Uterus (tissue), 4 donors: Measurements from ENCODE around the gene PTEN. TPM values are rescaled to one million over a fixed set of nuclear protein-coding genes. Genes with fewer than 3 reads are reported as not detected.

Experiments used
- DNase-seq, 2 donors: peaks; one replicate each; pipeline ENCODE4 v3.0.0-alpha.2; 2019 to 2020
- H3K27ac ChIP-seq, 2 donors: fragments of 200-600 bp; sonication (generic); 1 replicate in 1 of 2; 2 replicates in 1 of 2; pipeline ENCODE4 v1.5.1; 2016 to 2018
- H3K27me3 ChIP-seq, 2 donors: fragments of 200-600 bp; sonication (generic); one replicate each; pipeline ENCODE4 v1.5.1; 2018 to 2019; ENCODE audit warnings: control low read depth in 1 of 2
- H3K36me3 ChIP-seq, 2 donors: fragments of 200-600 bp; sonication (generic); one replicate each; pipeline ENCODE4 v1.5.1; 2019; ENCODE audit warnings: control low read depth in 1 of 2
- H3K4me1 ChIP-seq, 2 donors: fragments of 200-600 bp; sonication (generic); one replicate each; pipeline ENCODE4 v1.5.1; 2018 to 2019; ENCODE audit warnings: control low read depth in 1 of 2
- H3K4me3 ChIP-seq, 2 donors: fragments of 200-600 bp; sonication (generic); 1 replicate in 1 of 2; 2 replicates in 1 of 2; pipeline ENCODE4 v1.5.1; 2018 to 2019; ENCODE audit warnings: mild to moderate bottlenecking in 1 of 2
- H3K9me3 ChIP-seq, 2 donors: fragments of 200-600 bp; sonication (generic); one replicate each; pipeline ENCODE4 v1.5.1; 2019; ENCODE audit warnings: control low read depth in 1 of 2
- POLR2A ChIP-seq, 2 donors: fragments of 450-650 bp; IDR thresholded peaks; one replicate each; pipeline ENCODE4 v1.6.1; 2016; ENCODE audit warnings: antibody characterized with exemption in 2 of 2, mild to moderate bottlenecking in 1 of 2, moderate library complexity in 1 of 2
- intact Hi-C: fragments of 100-400 bp; cut with DNase I; formaldehyde crosslinking; loops from one replicate; pipeline ENCODE4 v1.15.1; 2023; ENCODE audit warnings: low total_unique reads
- total RNA-seq, 4 donors: library from RNA; depleted of rRNA in 3 of 4; stranded (reverse); fragments of >200 nt in 3 of 4; gene quantifications; one replicate each; pipeline versions ENCODE4 v1.1.0 to v1.2.4, GENCODE V29; 2014 to 2023
- TF ChIP-seq, protein P1 (sequence below), 4 experiments: fragments of 200-600 bp in 2 of 4; fragments of 450-650 bp in 2 of 4; sonication (generic) in 2 of 4; IDR thresholded peaks; one replicate each; pipeline ENCODE4 v1.5.1; 2016 to 2019; ENCODE audit warnings: antibody characterized with exemption in 4 of 4, mild to moderate bottlenecking in 2 of 4, moderate library complexity in 1 of 4
- donor health status: DM: yes; HTN: yes; CAD: no.

Gene PTEN
- total RNA-seq, 4 donors from 2014 or later: 40.0 to 317 (median 189) TPM

DNA sequence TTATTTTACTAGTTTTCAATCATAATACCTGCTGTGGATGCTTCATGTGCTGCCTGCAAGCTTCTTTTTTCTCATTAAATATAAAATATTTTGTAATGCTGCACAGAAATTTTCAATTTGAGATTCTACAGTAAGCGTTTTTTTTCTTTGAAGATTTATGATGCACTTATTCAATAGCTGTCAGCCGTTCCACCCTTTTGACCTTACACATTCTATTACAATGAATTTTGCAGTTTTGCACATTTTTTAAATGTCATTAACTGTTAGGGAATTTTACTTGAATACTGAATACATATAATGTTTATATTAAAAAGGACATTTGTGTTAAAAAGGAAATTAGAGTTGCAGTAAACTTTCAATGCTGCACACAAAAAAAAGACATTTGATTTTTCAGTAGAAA, 103.0 kb downstream of the PTEN start:
- DNase-seq: no peak
- no peak overlapping the region for H3K27ac ChIP-seq
- no peak overlapping the region for H3K4me3 ChIP-seq
- no peaks in the 10 kb centered on the region for H3K9me3 ChIP-seq
- no peaks in the 10 kb centered on the region for H3K36me3 ChIP-seq
- TF ChIP-seq, protein P1, sequence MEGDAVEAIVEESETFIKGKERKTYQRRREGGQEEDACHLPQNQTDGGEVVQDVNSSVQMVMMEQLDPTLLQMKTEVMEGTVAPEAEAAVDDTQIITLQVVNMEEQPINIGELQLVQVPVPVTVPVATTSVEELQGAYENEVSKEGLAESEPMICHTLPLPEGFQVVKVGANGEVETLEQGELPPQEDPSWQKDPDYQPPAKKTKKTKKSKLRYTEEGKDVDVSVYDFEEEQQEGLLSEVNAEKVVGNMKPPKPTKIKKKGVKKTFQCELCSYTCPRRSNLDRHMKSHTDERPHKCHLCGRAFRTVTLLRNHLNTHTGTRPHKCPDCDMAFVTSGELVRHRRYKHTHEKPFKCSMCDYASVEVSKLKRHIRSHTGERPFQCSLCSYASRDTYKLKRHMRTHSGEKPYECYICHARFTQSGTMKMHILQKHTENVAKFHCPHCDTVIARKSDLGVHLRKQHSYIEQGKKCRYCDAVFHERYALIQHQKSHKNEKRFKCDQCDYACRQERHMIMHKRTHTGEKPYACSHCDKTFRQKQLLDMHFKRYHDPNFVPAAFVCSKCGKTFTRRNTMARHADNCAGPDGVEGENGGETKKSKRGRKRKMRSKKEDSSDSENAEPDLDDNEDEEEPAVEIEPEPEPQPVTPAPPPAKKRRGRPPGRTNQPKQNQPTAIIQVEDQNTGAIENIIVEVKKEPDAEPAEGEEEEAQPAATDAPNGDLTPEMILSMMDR (IDR thresholded peaks at IDR 0.05): no peak
- no peak for TF ChIP-seq POLR2A (IDR thresholded peaks at IDR 0.05)
- no peaks in the 10 kb centered on the region for H3K27me3 ChIP-seq
- peaks cover 0 to 5% of the 10 kb centered on the region in 2 donors for H3K4me1 ChIP-seq
- intact Hi-C loops: no loop called here

DNA sequence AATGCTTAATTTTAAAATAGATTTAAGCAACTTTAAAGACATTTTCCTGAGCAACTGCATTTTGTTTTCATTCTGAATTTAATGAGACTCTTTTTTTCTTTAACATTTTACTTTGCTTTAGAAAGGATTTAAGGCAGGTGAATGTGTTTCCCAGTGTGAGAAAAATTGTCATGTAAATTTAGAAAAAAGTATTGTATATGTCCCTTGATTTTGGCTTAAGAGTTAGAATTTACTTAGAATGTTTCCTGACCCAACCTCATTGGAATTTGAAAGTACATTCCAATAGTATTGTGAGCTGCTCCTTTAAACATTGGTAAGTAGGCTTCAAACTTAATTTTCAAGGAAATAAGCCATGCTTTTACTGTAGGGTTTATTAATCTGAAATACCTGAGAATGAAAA, 110.2 kb downstream of the PTEN start:
- Histone ChIP-seq H3K27ac (no peak overlapping the region), H3K4me1 (peaks cover 0 to 5% of the 10 kb centered on the region in 2 donors), H3K9me3 (no peaks in the 10 kb centered on the region), H3K4me3 (no peak overlapping the region), H3K36me3 (no peaks in the 10 kb centered on the region), H3K27me3 (no peaks in the 10 kb centered on the region)
- no peak for DNase-seq
- TF ChIP-seq, protein P1 (IDR thresholded peaks at IDR 0.05): no peak
- no peak for TF ChIP-seq POLR2A (IDR thresholded peaks at IDR 0.05)
- intact Hi-C loops: no loop called here

DNA sequence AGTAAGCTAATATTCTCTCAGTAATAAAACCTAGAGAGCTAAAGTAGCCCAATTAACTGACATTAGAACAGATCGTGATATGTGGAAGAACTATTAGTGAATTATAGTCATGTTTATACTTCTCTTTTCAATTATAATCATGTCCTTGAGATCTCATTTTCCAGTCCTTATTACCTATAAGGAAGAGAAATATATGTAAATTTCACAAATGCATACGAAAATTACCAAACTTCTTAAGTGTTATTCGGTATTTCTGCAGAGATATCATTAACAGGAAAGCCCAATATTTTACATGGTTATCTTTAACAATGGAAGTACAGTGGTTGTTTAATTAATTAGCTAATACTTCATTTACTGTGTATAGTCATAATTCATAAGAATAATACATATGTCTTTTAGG, 110.7 kb downstream of the PTEN start:
- Histone ChIP-seq H3K36me3 (no peaks in the 10 kb centered on the region), H3K27me3 (no peaks in the 10 kb centered on the region), H3K27ac (no peak overlapping the region), H3K4me3 (no peak overlapping the region), H3K4me1 (peaks cover 0 to 5% of the 10 kb centered on the region in 2 donors), H3K9me3 (no peaks in the 10 kb centered on the region)
- no peak for DNase-seq
- intact Hi-C loops: no loop called here
- no peak for TF ChIP-seq POLR2A (IDR thresholded peaks at IDR 0.05)
- TF ChIP-seq, protein P1 (IDR thresholded peaks at IDR 0.05): no peak

DNA sequence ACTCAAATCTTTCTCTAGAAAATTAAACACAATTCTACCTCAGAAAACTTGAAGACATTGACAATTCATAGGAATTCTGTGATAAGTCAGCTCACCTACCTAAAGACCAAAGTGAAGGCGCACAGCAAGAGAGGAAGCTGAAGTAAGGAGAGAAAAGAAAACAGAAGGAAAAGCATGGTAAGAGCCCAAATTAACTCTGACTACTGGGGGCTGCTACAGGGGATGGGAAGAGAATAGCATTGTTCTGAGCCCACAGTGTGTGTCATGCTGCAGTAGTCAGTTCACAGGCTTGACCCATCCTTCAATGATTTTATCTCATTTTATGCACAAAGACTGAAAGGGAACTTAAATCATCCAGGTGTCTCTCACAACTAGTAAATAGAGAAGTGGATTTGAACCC, 111.3 kb downstream of the PTEN start:
- H3K4me3 ChIP-seq: no peak overlapping the region
- H3K4me1 ChIP-seq: peaks cover 0 to 2% of the 10 kb centered on the region in 2 donors
- DNase-seq: no peak
- TF ChIP-seq, protein P1 (IDR thresholded peaks at IDR 0.05): no peak
- TF ChIP-seq POLR2A (IDR thresholded peaks at IDR 0.05): no peak
- H3K27me3 ChIP-seq: no peaks in the 10 kb centered on the region
- H3K27ac ChIP-seq: no peak overlapping the region
- intact Hi-C loops: no loop called here
- H3K9me3 ChIP-seq: no peaks in the 10 kb centered on the region
- H3K36me3 ChIP-seq: no peaks in the 10 kb centered on the region

DNA sequence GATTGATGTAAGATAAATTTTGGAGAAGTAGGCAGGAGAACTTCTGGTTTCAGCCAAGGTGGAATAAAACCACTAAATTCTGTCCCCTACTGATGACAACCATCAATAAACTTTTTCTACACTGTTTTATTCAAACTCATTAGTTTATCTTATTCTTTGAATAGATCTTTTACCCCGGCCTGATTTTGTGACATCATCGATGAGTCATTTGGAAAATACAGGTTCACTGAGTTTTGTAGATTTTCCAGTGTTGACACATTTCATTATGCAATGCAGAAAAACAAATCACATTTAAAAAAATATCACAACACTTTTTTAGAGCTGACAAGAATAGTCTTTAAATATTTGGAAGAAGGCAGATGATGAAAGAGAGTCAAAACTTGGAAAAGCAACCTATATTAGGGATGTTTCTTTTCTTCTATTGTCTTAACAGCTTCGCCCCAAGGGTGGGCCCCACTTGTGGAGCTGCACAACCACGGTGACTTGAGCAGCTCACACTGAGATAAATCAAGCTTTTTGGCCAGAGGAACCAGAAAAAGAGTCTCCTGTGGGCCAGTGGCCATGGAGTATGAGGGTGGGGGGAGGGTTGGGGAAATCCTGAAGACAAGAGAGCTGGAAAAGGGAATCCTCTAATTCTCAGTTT, 112.8 kb downstream of the PTEN start:
- Histone ChIP-seq H3K27ac (no peak overlapping the region), H3K27me3 (no peaks in the 10 kb centered on the region), H3K9me3 (no peaks in the 10 kb centered on the region), H3K4me1 (no peaks in the 10 kb centered on the region), H3K36me3 (no peaks in the 10 kb centered on the region), H3K4me3 (no peak overlapping the region)
- intact Hi-C loops: no loop called here
- TF ChIP-seq, protein P1 (IDR thresholded peaks at IDR 0.05): no peak
- no peak for TF ChIP-seq POLR2A (IDR thresholded peaks at IDR 0.05)
- DNase-seq: peak in 1 of 2 donors; percentile 20
